Hepatocyte (in vitro differentiated cells): ENCODE results near the gene PTGER2.

Experiments used
- CTCF ChIP-seq: fragments of 200-600 bp; sonication (generic); IDR thresholded peaks from 2 replicates; pipeline ENCODE4 v1.5.1; 2016; ENCODE audit warnings: antibody characterized with exemption, mild to moderate bottlenecking; ENCODE audit not compliant: poor library complexity
- EZH2 ChIP-seq: fragments of 200-600 bp; sonication (generic); IDR thresholded peaks from 2 replicates; pipeline ENCODE4 v1.6.1; 2016; ENCODE audit warnings: antibody characterized with exemption, mild to moderate bottlenecking, borderline replicate concordance

DNA sequence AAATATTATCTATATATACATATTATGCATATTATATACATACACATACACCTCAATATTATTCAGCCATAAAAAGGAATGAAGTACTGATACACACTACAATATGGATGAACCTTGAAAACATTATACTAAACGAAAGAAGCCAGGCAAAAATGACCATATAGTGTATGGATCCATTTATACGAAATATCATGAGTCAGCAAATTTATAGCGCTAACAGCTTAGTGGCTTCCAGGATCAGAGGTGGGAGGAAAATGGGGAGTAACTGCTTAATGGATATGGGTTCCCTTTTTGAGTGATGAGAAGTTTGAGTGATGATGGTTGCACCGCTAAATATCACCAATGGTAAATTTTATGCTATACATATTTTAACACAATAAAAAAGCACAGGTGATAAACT lies 32.7 kb downstream of the PTGER2 start:
- TF ChIP-seq EZH2 (no peak), CTCF (no peak)
